ENCODE results near the gene C2orf69. TPM values are rescaled to one million over a fixed set of nuclear protein-coding genes. Genes with fewer than 3 reads are reported as not detected.

The C2orf69 gene
- total RNA-seq, 1 donor from 2014 or later: 8.8 TPM

DNA sequence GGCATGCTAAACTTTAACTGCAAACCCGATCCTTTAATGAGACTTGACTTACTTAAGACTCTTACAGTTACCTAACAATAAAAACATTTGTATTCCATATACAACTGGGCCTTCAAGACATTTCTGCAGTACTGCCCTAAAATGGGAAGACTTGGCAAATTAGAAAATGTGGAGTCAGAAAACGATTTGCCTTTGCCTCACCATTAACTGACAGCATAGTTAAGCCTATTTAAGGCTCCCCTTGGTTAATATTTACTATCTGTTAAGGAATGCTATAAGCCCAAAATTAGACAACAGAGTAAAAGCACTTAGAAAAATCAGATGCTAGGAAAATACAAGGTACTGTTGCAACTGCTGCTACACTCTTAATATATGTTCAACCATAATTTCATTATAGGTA lies 25.5 kb downstream of the C2orf69 start:
- TF ChIP-seq, protein P1, sequence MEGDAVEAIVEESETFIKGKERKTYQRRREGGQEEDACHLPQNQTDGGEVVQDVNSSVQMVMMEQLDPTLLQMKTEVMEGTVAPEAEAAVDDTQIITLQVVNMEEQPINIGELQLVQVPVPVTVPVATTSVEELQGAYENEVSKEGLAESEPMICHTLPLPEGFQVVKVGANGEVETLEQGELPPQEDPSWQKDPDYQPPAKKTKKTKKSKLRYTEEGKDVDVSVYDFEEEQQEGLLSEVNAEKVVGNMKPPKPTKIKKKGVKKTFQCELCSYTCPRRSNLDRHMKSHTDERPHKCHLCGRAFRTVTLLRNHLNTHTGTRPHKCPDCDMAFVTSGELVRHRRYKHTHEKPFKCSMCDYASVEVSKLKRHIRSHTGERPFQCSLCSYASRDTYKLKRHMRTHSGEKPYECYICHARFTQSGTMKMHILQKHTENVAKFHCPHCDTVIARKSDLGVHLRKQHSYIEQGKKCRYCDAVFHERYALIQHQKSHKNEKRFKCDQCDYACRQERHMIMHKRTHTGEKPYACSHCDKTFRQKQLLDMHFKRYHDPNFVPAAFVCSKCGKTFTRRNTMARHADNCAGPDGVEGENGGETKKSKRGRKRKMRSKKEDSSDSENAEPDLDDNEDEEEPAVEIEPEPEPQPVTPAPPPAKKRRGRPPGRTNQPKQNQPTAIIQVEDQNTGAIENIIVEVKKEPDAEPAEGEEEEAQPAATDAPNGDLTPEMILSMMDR (IDR thresholded peaks at IDR 0.05): no peak
- no peaks in the 10 kb centered on the region for H3K9me3 Mint-ChIP-seq (ENCODE audit: unreplicated experiment)
- H3K4me1 Mint-ChIP-seq (ENCODE audit: unreplicated experiment): no peaks in the 10 kb centered on the region
- H3K27me3 Mint-ChIP-seq (ENCODE audit: unreplicated experiment): no peaks in the 10 kb centered on the region
- DNase-seq (ENCODE audit: extremely low spot score, unreplicated experiment): no peak
- peaks cover 22% of the 10 kb centered on the region for H3K36me3 Mint-ChIP-seq (ENCODE audit: unreplicated experiment)
- peak overlapping the region; percentile 14 for H3K27ac Mint-ChIP-seq (ENCODE audit: unreplicated experiment)
- no peak overlapping the region for H3K4me3 Mint-ChIP-seq (ENCODE audit: unreplicated experiment)

DNA sequence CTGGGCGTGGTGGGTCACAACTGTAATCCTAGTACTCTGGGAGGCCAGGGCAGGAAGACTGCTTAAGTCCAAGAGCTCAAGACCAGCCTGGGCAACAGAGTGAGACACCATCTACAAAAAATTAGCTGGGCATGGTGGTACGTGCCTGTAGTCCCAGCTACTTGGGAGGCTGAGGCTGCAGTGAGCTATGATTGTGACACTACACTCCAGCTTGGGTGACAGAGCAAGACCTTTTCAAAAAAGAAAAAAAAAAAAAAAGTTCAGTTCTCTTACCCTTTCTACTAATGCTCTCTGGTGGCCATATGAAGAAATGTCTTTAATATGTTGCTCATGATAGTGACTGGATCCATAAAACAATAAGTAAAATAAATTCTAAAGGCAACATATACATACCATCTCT lies 29.3 kb downstream of the C2orf69 start:
- DNase-seq (ENCODE audit: extremely low spot score, unreplicated experiment): no peak
- Mint-ChIP-seq H3K9me3 (ENCODE audit: unreplicated experiment) (no peaks in the 10 kb centered on the region), H3K4me3 (ENCODE audit: unreplicated experiment) (no peak overlapping the region), H3K36me3 (ENCODE audit: unreplicated experiment) (peaks cover 24% of the 10 kb centered on the region), H3K27me3 (ENCODE audit: unreplicated experiment) (no peaks in the 10 kb centered on the region), H3K27ac (ENCODE audit: unreplicated experiment) (no peak overlapping the region), H3K4me1 (ENCODE audit: unreplicated experiment) (no peaks in the 10 kb centered on the region)
- TF ChIP-seq, protein P1 (IDR thresholded peaks at IDR 0.05): peak; percentile 52

DNA sequence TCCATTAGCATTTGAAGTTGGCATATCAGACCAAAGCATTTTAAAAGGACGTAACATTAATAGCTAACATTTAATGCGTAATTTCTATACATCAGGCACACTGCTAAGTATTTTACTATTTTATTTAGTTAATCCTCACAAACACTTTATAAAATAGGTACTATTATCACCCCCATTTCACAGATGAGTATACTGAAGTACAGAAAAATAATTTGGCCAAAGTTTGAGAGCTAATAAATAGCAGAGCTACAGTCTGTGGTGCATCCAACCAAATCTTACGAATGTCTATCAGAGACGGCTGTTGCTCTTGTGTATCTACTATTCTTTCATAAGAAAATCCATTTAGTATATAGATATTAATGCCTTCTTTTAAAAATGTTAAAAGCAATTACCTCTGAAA lies 32.3 kb downstream of the C2orf69 start:
- Mint-ChIP-seq H3K4me3 (ENCODE audit: unreplicated experiment) (no peak overlapping the region), H3K27ac (ENCODE audit: unreplicated experiment) (no peak overlapping the region), H3K4me1 (ENCODE audit: unreplicated experiment) (no peaks in the 10 kb centered on the region), H3K36me3 (ENCODE audit: unreplicated experiment) (peaks cover 34% of the 10 kb centered on the region), H3K9me3 (ENCODE audit: unreplicated experiment) (no peaks in the 10 kb centered on the region), H3K27me3 (ENCODE audit: unreplicated experiment) (no peaks in the 10 kb centered on the region)
- no peak for DNase-seq (ENCODE audit: extremely low spot score, unreplicated experiment)
- TF ChIP-seq, protein P1 (IDR thresholded peaks at IDR 0.05): no peak

DNA sequence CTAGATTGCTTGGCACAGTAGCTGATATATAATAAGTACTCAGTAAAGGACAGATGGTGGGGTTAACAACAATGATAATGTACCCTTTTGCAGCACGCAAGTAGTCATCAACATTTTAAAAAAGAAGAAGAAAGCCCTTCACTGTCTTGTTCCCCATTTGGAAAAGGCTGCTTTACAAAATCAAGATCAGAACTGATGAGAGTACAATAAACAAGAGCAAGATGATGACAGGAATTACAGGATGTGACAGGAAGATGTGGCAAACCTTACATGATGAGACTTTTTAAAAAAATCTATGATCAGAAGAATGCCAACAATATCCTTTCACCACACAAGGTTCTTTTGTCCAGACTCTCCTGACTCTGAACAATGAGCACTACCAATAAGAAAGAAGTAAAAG lies 35.1 kb downstream of the C2orf69 start:
- Mint-ChIP-seq H3K9me3 (ENCODE audit: unreplicated experiment) (no peaks in the 10 kb centered on the region), H3K4me3 (ENCODE audit: unreplicated experiment) (no peak overlapping the region), H3K27me3 (ENCODE audit: unreplicated experiment) (no peaks in the 10 kb centered on the region), H3K36me3 (ENCODE audit: unreplicated experiment) (peaks cover 25% of the 10 kb centered on the region), H3K4me1 (ENCODE audit: unreplicated experiment) (no peaks in the 10 kb centered on the region), H3K27ac (ENCODE audit: unreplicated experiment) (no peak overlapping the region)
- TF ChIP-seq, protein P1 (IDR thresholded peaks at IDR 0.05): no peak
- DNase-seq (ENCODE audit: extremely low spot score, unreplicated experiment): no peak

DNA sequence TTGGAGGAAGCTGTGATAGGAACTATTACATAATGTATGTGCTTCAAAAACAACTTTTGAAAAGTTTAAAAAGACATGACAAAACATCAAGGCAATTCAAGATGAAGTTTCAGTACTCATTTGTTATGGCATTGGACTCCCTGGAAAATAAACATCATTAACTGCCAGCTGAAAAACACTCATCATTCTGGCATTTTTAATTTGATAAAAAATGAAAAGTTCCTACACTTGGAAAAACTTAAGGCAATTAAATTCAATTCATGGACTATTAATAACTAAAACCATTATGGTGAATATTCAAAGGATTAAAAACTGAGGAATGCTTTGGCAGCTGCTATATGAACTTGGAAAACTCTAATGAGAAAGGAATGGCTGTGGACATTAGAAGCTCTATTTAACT lies 35.7 kb downstream of the C2orf69 start:
- Mint-ChIP-seq H3K4me3 (ENCODE audit: unreplicated experiment) (no peak overlapping the region), H3K4me1 (ENCODE audit: unreplicated experiment) (peaks cover 2% of the 10 kb centered on the region), H3K27me3 (ENCODE audit: unreplicated experiment) (no peaks in the 10 kb centered on the region), H3K9me3 (ENCODE audit: unreplicated experiment) (no peaks in the 10 kb centered on the region), H3K27ac (ENCODE audit: unreplicated experiment) (no peak overlapping the region), H3K36me3 (ENCODE audit: unreplicated experiment) (peaks cover 25% of the 10 kb centered on the region)
- TF ChIP-seq, protein P1 (IDR thresholded peaks at IDR 0.05): no peak
- DNase-seq (ENCODE audit: extremely low spot score, unreplicated experiment): no peak

All from osteocyte (in vitro differentiated cells).